Upper lobe of left lung (tissue), 6 donors: ENCODE results near the gene ARNT2. TPM values are rescaled to one million over a fixed set of nuclear protein-coding genes. Genes with fewer than 3 reads are reported as not detected.

Experiments used
- ATAC-seq, 2 donors: fragments of 200-7000 bp; cut with Tn5 transposase; one replicate each; pipeline ENCODE4 v1.9.1; 2022; ENCODE audit warnings: mild to moderate bottlenecking in 2 of 2, moderate library complexity in 2 of 2; ENCODE audit not compliant: low FRiP score in 2 of 2
- DNase-seq, 2 donors: peaks; one replicate each; pipeline ENCODE4 v3.0.0-alpha.2; 2019 to 2020
- H3K27ac ChIP-seq, 4 donors: fragments of 200-600 bp; sonication (generic); one replicate each; pipeline ENCODE4 v1.5.1; 2016 to 2019
- H3K27me3 ChIP-seq, 4 donors: fragments of 200-600 bp; sonication (generic); one replicate each; pipeline ENCODE4 v1.5.1; 2017 to 2019
- H3K36me3 ChIP-seq, 4 donors: fragments of 200-600 bp; sonication (generic); one replicate each; pipeline ENCODE4 v1.5.1; 2016 to 2019
- H3K4me1 ChIP-seq, 4 donors: fragments of 200-600 bp; sonication (generic); one replicate each; pipeline ENCODE4 v1.5.1; 2018 to 2019
- H3K4me3 ChIP-seq, 4 donors: fragments of 200-600 bp; sonication (generic); one replicate each; pipeline ENCODE4 v1.5.1; 2017 to 2019; ENCODE audit warnings: mild to moderate bottlenecking in 2 of 4, moderate library complexity in 1 of 4
- H3K9me3 ChIP-seq, 4 donors: fragments of 200-600 bp; sonication (generic); one replicate each; pipeline ENCODE4 v1.5.1; 2018 to 2019
- CTCF ChIP-seq, 6 experiments: fragments of 450-650 bp in 4 of 6; fragments of 200-600 bp in 2 of 6; sonication (generic) in 2 of 6; IDR thresholded peaks; one replicate each; pipeline ENCODE4 v1.5.1; 2016 to 2019; ENCODE audit warnings: antibody characterized with exemption in 6 of 6
- EP300 ChIP-seq, 4 donors: sonication (generic); formaldehyde crosslinking; IDR thresholded peaks; one replicate each; pipeline ENCODE4 v1.5.1; 2017; ENCODE audit warnings: antibody characterized with exemption in 4 of 4, control low read depth in 2 of 4
- POLR2A ChIP-seq, 4 donors: fragments of 450-650 bp; IDR thresholded peaks; one replicate each; pipeline ENCODE4 v1.5.1; 2016 to 2017; ENCODE audit warnings: antibody characterized with exemption in 4 of 4, mild to moderate bottlenecking in 2 of 4
- POLR2AphosphoS5 ChIP-seq, 2 donors: sonication (generic); formaldehyde crosslinking; IDR thresholded peaks; one replicate each; pipeline ENCODE4 v1.5.1; 2017; ENCODE audit warnings: antibody characterized with exemption in 2 of 2
- WGBS, 2 donors: methylation state at CpG; one replicate each; pipeline ENCODE4 v1.1.5; 2017 to 2018; 5-methylcytosine and 5-hydroxymethylcytosine counted together
- total RNA-seq, 6 donors: library from RNA; depleted of rRNA in 4 of 6; stranded (reverse); fragments of >200 nt in 4 of 6; gene quantifications; one replicate each; pipeline versions ENCODE4 v1.1.0 to v1.2.1, GENCODE V29; 2016 to 2021
- donor health status: DM: no; HTN: no; CAD: no; lungs with moderate emphysema.
- donor health status: DM: no; HTN: yes; CAD: no; lungs with severe emphysema.

The ARNT2 gene
- total RNA-seq, 6 donors from 2014 or later, result 4.7 to 26.9 (median 8.4) TPM

GRCh38 chr15:80514071-80514780 lies 110.0 kb downstream of the ARNT2 start:
- WGBS, 2 donors, result 91 to 96% methylated on average over 10 of the region's 10 CpGs
- no peak overlapping the region for H3K4me3 ChIP-seq
- ATAC-seq, result no peak

GRCh38 chr15:80517290-80517689 lies 113.1 kb downstream of the ARNT2 start:
- H3K36me3 ChIP-seq, result no peaks in the 10 kb centered on the region
- ATAC-seq, result no peak
- H3K4me3 ChIP-seq, result no peak overlapping the region
- no peaks in the 10 kb centered on the region for H3K27me3 ChIP-seq
- H3K9me3 ChIP-seq, result no peaks in the 10 kb centered on the region
- DNase-seq, result no peak
- H3K4me1 ChIP-seq, result peaks cover 0 to 2% (median 0%) of the 10 kb centered on the region in 4 donors
- no peak overlapping the region for H3K27ac ChIP-seq
- TF ChIP-seq CTCF (IDR thresholded peaks at IDR 0.05), result no peak
- no peak for TF ChIP-seq EP300 (IDR thresholded peaks at IDR 0.05)
- TF ChIP-seq POLR2AphosphoS5 (IDR thresholded peaks at IDR 0.05), result no peak
- TF ChIP-seq POLR2A (IDR thresholded peaks at IDR 0.05), result no peak

More at GRCh38 chr15:80514071-80514780, 110.0 kb downstream of the ARNT2 start:
- Histone ChIP-seq H3K4me1 (no peaks in the 10 kb centered on the region), H3K27me3 (no peaks in the 10 kb centered on the region), H3K9me3 (no peaks in the 10 kb centered on the region), H3K36me3 (no peaks in the 10 kb centered on the region), H3K27ac (no peak overlapping the region)
- TF ChIP-seq CTCF (IDR thresholded peaks at IDR 0.05), result no peak
- no peak for TF ChIP-seq POLR2A (IDR thresholded peaks at IDR 0.05)
- no peak for TF ChIP-seq POLR2AphosphoS5 (IDR thresholded peaks at IDR 0.05)
- TF ChIP-seq EP300 (IDR thresholded peaks at IDR 0.05), result no peak
- no peak for DNase-seq

- no peak for ATAC-seq
- WGBS, 2 donors, result 100% methylated on average over 1 of the region's 1 CpG
- peaks cover 0 to 2% (median 0%) of the 10 kb centered on the region in 4 donors for H3K4me1 ChIP-seq
Observed at GRCh38 chr15:80518522-80518921, 114.3 kb downstream of the ARNT2 start.

GRCh38 chr15:80523746-80524145 lies 119.6 kb downstream of the ARNT2 start:
- no peak overlapping the region for H3K27ac ChIP-seq
- H3K4me1 ChIP-seq, result peaks cover 0 to 2% (median 0%) of the 10 kb centered on the region in 4 donors
- ATAC-seq (no peak), DNase-seq (no peak)
- H3K9me3 ChIP-seq, result no peaks in the 10 kb centered on the region
- H3K27me3 ChIP-seq, result no peaks in the 10 kb centered on the region
- no peaks in the 10 kb centered on the region for H3K36me3 ChIP-seq
- WGBS, 2 donors, result 66 to 69% methylated on average over 2 of the region's 2 CpGs
- no peak overlapping the region for H3K4me3 ChIP-seq
- no peak for TF ChIP-seq EP300 (IDR thresholded peaks at IDR 0.05)
- TF ChIP-seq POLR2AphosphoS5 (IDR thresholded peaks at IDR 0.05), result no peak
- no peak for TF ChIP-seq CTCF (IDR thresholded peaks at IDR 0.05)
- TF ChIP-seq POLR2A (IDR thresholded peaks at IDR 0.05), result no peak

More at GRCh38 chr15:80518522-80518921, 114.3 kb downstream of the ARNT2 start:
- no peaks in the 10 kb centered on the region for H3K9me3 ChIP-seq
- no peak for DNase-seq
- H3K4me3 ChIP-seq, result no peak overlapping the region
- TF ChIP-seq POLR2AphosphoS5 (IDR thresholded peaks at IDR 0.05) (no peak), CTCF (IDR thresholded peaks at IDR 0.05) (no peak), POLR2A (IDR thresholded peaks at IDR 0.05) (no peak), EP300 (IDR thresholded peaks at IDR 0.05) (no peak)
- no peaks in the 10 kb centered on the region for H3K36me3 ChIP-seq
- no peaks in the 10 kb centered on the region for H3K27me3 ChIP-seq
- H3K27ac ChIP-seq, result no peak overlapping the region

GRCh38 chr15:80525853-80526252 lies 121.7 kb downstream of the ARNT2 start:
- Histone ChIP-seq H3K4me3 (no peak overlapping the region), H3K4me1 (peaks cover 5 to 9% (median 5%) of the 10 kb centered on the region in 4 donors), H3K27ac (no peak overlapping the region), H3K27me3 (no peaks in the 10 kb centered on the region), H3K36me3 (no peaks in the 10 kb centered on the region), H3K9me3 (no peaks in the 10 kb centered on the region)
- no peak for ATAC-seq
- WGBS, 2 donors, result 78 to 94% methylated on average over 2 of the region's 2 CpGs
- TF ChIP-seq CTCF (IDR thresholded peaks at IDR 0.05), result no peak
- no peak for TF ChIP-seq POLR2AphosphoS5 (IDR thresholded peaks at IDR 0.05)
- no peak for TF ChIP-seq POLR2A (IDR thresholded peaks at IDR 0.05)
- no peak for TF ChIP-seq EP300 (IDR thresholded peaks at IDR 0.05)
- no peak for DNase-seq
